Ovary (tissue), 10 donors: ENCODE results near the gene MMS19. TPM values are rescaled to one million over a fixed set of nuclear protein-coding genes. Genes with fewer than 3 reads are reported as not detected.

Experiments
- DNase-seq, 5 donors: peaks; one replicate each; pipeline ENCODE4 v3.0.0-alpha.2; 2019 to 2020
- H3K27ac ChIP-seq, 2 donors: fragments of 200-600 bp; one replicate each; pipeline versions ENCODE4 v1.5.1 to v1.8.0; 2019 to 2022
- H3K27me3 ChIP-seq: fragments of 200-600 bp; one replicate; pipeline ENCODE4 v1.8.0; 2022
- H3K36me3 ChIP-seq: fragments of 200-600 bp; sonication (generic); one replicate; pipeline ENCODE4 v1.5.1; 2019
- H3K4me1 ChIP-seq: one replicate; pipeline ENCODE4 v1.8.1; 2013; ENCODE audit warnings: mild to moderate bottlenecking, moderate library complexity; ENCODE audit not compliant: insufficient read depth
- H3K4me3 ChIP-seq: fragments of 200-600 bp; sonication (generic); one replicate; pipeline ENCODE4 v1.5.1; 2017
- H3K9me3 ChIP-seq, 2 donors: fragments of 200-600 bp in 1 of 2; sonication (generic) in 1 of 2; one replicate each; pipeline versions ENCODE4 v1.5.1 to v1.8.1; 2013 to 2019; ENCODE audit warnings: mild to moderate bottlenecking in 1 of 2, moderate library complexity in 1 of 2
- EP300 ChIP-seq: sonication (generic); formaldehyde crosslinking; IDR thresholded peaks from one replicate; pipeline ENCODE4 v1.6.1; 2017; ENCODE audit warnings: antibody characterized with exemption
- POLR2A ChIP-seq: fragments of 450-650 bp; IDR thresholded peaks from one replicate; pipeline ENCODE4 v1.6.1; 2017; ENCODE audit warnings: antibody characterized with exemption, mild to moderate bottlenecking, moderate library complexity
- WGBS, 3 donors: extraction: QIAGEN DNeasy Blood & Tissue Kit in 1 of 3; methylation state at CpG; one replicate each; pipeline versions ENCODE4 v1.1.5 to v1.1.7; 2013 to 2017; 5-methylcytosine and 5-hydroxymethylcytosine counted together
- intact Hi-C, 4 donors: fragments of 100-400 bp; cut with DNase I; formaldehyde crosslinking; loops; one replicate each; pipeline versions ENCODE4 v1.11.0 to v1.15.1; 2022 to 2023
- long read RNA-seq, 3 donors: library from polyadenylated mRNA in 2 of 3; unstranded in 2 of 3; transcript quantifications; one replicate each; pipeline ENCODE4 v2.0.0 and lab custom pipeline, GENCODE V29; 2021 to 2026
- polyA plus RNA-seq, 2 donors: library from polyadenylated mRNA; stranded (reverse); fragments of 200-250 nt in 1 of 2; fragments of 350-450 nt in 1 of 2; fragmentation: Illumina TruSeq in 1 of 2; extraction: RNeasy Lipid Tissue Mini Kit (QIAGEN cat#74804) in 1 of 2; gene quantifications; one replicate each; pipeline ENCODE4 v1.2.3, GENCODE V29; 2013 to 2014
- total RNA-seq, 7 donors: library from RNA; depleted of rRNA in 2 of 7; stranded (reverse); fragments of >200 nt in 2 of 7; fragmentation: NEBNext Ultra II Directional in 3 of 7; extraction: Animal tissue kit (Norgen Biotek cat#: 25700) in 3 of 7; gene quantifications; one replicate each; pipeline versions ENCODE4 v1.1.0 to v1.2.4, GENCODE V29; 2016 to 2023
- TF ChIP-seq, protein P1 (sequence below), 3 donors: fragments of 450-650 bp in 2 of 3; fragments of 200-600 bp in 1 of 3; IDR thresholded peaks; one replicate each; pipeline versions ENCODE4 v1.5.1 to v1.8.0; 2016 to 2022; ENCODE audit warnings: antibody characterized with exemption in 3 of 3, mild to moderate bottlenecking in 1 of 3
- donor health status: DM: no; HTN: no; CAD: no; lungs with moderate emphysema.
- donor health status: DM: no; HTN: no; CAD: no.
- donor health status: Bipolar disorder and iron deficiency.
- donor health status: DM: yes; HTN: yes; CAD: no.
- donor health status: DM: no; HTN: no; CAD: no.
- donor health status: DM: yes; HTN: yes; CAD: no.

The MMS19 gene, protein sequence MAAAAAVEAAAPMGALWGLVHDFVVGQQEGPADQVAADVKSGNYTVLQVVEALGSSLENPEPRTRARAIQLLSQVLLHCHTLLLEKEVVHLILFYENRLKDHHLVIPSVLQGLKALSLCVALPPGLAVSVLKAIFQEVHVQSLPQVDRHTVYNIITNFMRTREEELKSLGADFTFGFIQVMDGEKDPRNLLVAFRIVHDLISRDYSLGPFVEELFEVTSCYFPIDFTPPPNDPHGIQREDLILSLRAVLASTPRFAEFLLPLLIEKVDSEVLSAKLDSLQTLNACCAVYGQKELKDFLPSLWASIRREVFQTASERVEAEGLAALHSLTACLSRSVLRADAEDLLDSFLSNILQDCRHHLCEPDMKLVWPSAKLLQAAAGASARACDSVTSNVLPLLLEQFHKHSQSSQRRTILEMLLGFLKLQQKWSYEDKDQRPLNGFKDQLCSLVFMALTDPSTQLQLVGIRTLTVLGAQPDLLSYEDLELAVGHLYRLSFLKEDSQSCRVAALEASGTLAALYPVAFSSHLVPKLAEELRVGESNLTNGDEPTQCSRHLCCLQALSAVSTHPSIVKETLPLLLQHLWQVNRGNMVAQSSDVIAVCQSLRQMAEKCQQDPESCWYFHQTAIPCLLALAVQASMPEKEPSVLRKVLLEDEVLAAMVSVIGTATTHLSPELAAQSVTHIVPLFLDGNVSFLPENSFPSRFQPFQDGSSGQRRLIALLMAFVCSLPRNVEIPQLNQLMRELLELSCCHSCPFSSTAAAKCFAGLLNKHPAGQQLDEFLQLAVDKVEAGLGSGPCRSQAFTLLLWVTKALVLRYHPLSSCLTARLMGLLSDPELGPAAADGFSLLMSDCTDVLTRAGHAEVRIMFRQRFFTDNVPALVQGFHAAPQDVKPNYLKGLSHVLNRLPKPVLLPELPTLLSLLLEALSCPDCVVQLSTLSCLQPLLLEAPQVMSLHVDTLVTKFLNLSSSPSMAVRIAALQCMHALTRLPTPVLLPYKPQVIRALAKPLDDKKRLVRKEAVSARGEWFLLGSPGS
- 10 to 100 TPM; 54.2 to 63.6 (median 56.4) TPM for total RNA-seq
- polyA plus RNA-seq, result 10 to 100 TPM; 45.3 to 58.4 TPM
- long read RNA-seq, donor 1, transcript MMS19-209 (31 exons, 3,797 nt), result major isoform, 9 of 82 reads
- long read RNA-seq, donor 1, partial matches to known transcripts, result 21 of 82 reads
- long read RNA-seq, donor 1, other reads (novel, unspliced or antisense), result 52 of 82 reads
- long read RNA-seq, donor 2, partial matches to known transcripts, result 31 of 36 reads
- long read RNA-seq, donor 2, other reads (novel, unspliced or antisense), result 0 of 36 reads
- long read RNA-seq, donor 3, transcript MMS19-209 (31 exons, 3,797 nt), result major isoform, 7 of 55 reads
- long read RNA-seq, donor 3, partial matches to known transcripts, result 12 of 55 reads
- long read RNA-seq, donor 3, other reads (novel, unspliced or antisense), result 36 of 55 reads

DNA sequence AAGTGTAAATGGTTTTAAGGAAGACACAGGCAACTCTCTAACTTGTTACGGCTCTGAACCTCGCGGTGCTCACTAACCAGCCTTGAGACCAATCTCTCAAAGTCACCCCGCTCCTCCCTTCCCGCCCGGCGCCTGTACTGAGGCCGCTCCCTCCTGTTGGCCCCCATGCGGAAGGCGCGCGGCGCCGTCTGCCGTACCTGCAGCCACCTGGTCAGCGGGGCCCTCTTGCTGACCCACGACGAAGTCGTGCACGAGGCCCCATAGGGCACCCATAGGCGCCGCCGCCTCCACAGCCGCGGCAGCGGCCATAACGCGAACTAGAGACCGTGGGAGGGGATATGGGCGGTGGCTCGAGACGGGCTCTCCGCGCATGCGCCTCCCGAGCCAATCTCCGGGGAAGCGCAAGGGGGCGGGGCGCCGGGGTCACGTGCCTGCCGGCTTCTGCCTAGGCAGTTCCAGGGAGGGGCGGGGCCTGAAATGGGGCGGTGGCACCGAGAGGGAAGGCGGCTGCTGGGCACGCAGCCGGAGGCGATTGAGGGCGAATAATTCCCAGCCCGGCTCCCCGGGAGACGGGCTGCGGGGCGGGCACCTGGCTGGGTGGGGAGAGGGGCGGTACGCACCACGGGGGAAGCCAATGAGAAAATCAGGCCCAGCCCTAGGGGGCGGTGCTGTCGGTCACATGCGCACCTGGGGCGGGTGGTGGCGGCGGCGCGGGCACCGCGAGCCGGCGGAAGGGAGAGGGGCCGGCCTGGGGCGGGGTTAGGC is at the start of gene MMS19:
MMS19 (minus strand) TSS at position 347 of the 765 bp plus-strand sequence; CDS start at position 309, 38 bp downstream.
- TF ChIP-seq, protein P1, sequence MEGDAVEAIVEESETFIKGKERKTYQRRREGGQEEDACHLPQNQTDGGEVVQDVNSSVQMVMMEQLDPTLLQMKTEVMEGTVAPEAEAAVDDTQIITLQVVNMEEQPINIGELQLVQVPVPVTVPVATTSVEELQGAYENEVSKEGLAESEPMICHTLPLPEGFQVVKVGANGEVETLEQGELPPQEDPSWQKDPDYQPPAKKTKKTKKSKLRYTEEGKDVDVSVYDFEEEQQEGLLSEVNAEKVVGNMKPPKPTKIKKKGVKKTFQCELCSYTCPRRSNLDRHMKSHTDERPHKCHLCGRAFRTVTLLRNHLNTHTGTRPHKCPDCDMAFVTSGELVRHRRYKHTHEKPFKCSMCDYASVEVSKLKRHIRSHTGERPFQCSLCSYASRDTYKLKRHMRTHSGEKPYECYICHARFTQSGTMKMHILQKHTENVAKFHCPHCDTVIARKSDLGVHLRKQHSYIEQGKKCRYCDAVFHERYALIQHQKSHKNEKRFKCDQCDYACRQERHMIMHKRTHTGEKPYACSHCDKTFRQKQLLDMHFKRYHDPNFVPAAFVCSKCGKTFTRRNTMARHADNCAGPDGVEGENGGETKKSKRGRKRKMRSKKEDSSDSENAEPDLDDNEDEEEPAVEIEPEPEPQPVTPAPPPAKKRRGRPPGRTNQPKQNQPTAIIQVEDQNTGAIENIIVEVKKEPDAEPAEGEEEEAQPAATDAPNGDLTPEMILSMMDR (IDR thresholded peaks at IDR 0.05), result peak in 1 of 3 donors; percentile 23
- peak; percentile 48 for TF ChIP-seq EP300
- peak; percentile 57 for TF ChIP-seq POLR2A
- Histone ChIP-seq H3K4me3 (peak within 1 kb of the TSS; percentile 76), H3K36me3 (no peaks in the 10 kb centered on the region), H3K4me1 (peaks cover 4% of the 10 kb centered on the region), H3K9me3 (no peaks in the 10 kb centered on the region), H3K27me3 (no peaks in the 10 kb centered on the region), H3K27ac (peak within 1 kb of the TSS; percentile 73 to 84)
- peak; percentile 100 for DNase-seq
- intact Hi-C loops, result loop anchor here in 2 of 4 donors (2.0 to 10.0 kb wide), 2 partner anchors 45 to 47 kb away; no protein-coding TSS in a partner anchor
- 1% methylated on average over 56 to 73 of the region's 73 CpGs for WGBS, 3 donors

DNA sequence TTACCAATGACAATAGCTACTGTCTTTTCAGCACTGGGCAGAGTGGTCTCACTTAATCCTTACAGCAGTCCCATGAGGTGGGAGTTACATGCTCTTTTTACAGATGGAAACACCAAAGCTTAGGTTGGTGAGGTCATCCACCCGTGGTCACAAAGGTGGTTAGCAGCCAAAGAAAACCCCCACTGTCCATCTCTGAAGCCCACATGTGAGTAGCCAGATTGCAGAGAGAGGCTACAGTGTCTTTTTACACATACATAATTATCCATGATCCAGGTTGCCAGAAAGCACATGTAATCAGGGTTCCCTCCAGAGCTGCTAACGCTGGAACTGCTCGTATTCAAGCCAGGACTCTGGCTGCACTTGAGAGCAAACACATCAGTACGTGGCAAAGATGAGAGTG is 49.7 kb upstream of the MMS19 start:
- DNase-seq, result peak in 1 of 5 donors; percentile 19
- Histone ChIP-seq H3K9me3 (no peaks in the 10 kb centered on the region), H3K4me3 (no peak overlapping the region), H3K27me3 (no peaks in the 10 kb centered on the region), H3K36me3 (no peaks in the 10 kb centered on the region), H3K27ac (no peak overlapping the region), H3K4me1 (peaks cover 5% of the 10 kb centered on the region)
- TF ChIP-seq, protein P1 (IDR thresholded peaks at IDR 0.05), result no peak
- TF ChIP-seq POLR2A (no peak), EP300 (no peak)
- WGBS, 3 donors, result 50 to 66% (median 65%) methylated on average over 4 of the region's 4 CpGs
- intact Hi-C loops, result loop anchor here in 1 of 4 donors (10.0 kb wide), 1 partner anchor 53 kb away; the partner anchor contains the start of genes MMS19 and UBTD1

DNA sequence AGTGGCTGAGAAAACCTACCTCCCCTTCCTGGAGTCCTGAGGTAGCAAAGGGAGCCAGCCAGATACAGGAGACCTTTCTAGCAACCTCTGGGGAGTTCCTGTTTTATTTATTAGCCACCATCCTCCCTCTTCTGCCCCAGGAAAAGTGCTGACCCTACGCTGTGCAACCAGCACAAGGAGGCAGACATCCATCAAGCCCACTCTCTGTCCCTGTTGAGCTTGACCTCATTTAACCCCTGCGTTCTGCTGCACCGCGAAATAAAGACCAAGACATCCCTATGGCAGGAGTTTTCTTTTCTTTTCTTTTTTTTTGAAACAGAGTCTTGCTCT is 49.0 kb upstream of the MMS19 start:
- Histone ChIP-seq H3K27me3 (no peaks in the 10 kb centered on the region), H3K4me1 (peaks cover 12% of the 10 kb centered on the region), H3K4me3 (no peak overlapping the region), H3K27ac (no peak overlapping the region), H3K36me3 (no peaks in the 10 kb centered on the region), H3K9me3 (no peaks in the 10 kb centered on the region)
- intact Hi-C loops, result loop anchor here in 1 of 4 donors (10.0 kb wide), 1 partner anchor 52 kb away; the partner anchor contains the start of genes MMS19 and UBTD1
- 48 to 67% (median 64%) methylated on average over 4 of the region's 4 CpGs for WGBS, 3 donors
- no peak for DNase-seq
- TF ChIP-seq EP300 (no peak), POLR2A (no peak)
- TF ChIP-seq, protein P1 (IDR thresholded peaks at IDR 0.05), result no peak
